ENCODE measurements around the gene DBNDD1.

The DBNDD1 gene

DNA sequence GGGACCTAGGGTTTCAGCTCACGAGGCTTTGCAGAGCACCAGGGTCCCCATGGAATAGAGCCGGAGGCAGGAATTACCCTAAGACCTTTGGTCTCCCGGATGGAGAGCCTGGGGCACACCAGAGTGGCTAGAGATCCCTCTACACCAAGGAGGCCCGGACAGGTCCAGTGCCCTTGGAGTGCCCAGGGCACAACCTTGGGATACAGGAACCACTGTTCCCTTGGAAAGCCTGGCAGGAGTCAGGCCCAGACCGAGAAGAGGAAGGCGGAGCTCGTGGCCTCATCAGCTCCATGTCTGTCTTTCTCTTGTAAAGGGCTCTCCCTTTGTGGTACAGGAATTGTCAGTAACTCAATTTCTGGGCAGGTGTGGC lies 3.8 kb upstream of the DBNDD1 start:
- Histone ChIP-seq H3K4me3 (ENCODE audit: severe bottlenecking) (peak overlapping the region; percentile 56), H3K27ac (ENCODE audit: poor library complexity, severe bottlenecking) (peak overlapping the region; percentile 61), H3K4me1 (ENCODE audit: insufficient read depth, poor library complexity, severe bottlenecking) (peaks cover 19% of the 10 kb centered on the region), H3K27me3 (ENCODE audit: insufficient read depth, poor library complexity, severe bottlenecking) (no peaks in the 10 kb centered on the region), H3K36me3 (ENCODE audit: low read depth) (no peaks in the 10 kb centered on the region), H3K9me3 (ENCODE audit: severe bottlenecking) (no peaks in the 10 kb centered on the region)
- peak; percentile 10; the same call in 1 of the 3 replicates for ATAC-seq (ENCODE audit: low read depth)
- no peak for DNase-seq (ENCODE audit: low spot score)
- TF ChIP-seq, protein P1, sequence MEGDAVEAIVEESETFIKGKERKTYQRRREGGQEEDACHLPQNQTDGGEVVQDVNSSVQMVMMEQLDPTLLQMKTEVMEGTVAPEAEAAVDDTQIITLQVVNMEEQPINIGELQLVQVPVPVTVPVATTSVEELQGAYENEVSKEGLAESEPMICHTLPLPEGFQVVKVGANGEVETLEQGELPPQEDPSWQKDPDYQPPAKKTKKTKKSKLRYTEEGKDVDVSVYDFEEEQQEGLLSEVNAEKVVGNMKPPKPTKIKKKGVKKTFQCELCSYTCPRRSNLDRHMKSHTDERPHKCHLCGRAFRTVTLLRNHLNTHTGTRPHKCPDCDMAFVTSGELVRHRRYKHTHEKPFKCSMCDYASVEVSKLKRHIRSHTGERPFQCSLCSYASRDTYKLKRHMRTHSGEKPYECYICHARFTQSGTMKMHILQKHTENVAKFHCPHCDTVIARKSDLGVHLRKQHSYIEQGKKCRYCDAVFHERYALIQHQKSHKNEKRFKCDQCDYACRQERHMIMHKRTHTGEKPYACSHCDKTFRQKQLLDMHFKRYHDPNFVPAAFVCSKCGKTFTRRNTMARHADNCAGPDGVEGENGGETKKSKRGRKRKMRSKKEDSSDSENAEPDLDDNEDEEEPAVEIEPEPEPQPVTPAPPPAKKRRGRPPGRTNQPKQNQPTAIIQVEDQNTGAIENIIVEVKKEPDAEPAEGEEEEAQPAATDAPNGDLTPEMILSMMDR (IDR thresholded peaks at IDR 0.05; ENCODE audit: poor library complexity, severe bottlenecking), result no peak

DNA sequence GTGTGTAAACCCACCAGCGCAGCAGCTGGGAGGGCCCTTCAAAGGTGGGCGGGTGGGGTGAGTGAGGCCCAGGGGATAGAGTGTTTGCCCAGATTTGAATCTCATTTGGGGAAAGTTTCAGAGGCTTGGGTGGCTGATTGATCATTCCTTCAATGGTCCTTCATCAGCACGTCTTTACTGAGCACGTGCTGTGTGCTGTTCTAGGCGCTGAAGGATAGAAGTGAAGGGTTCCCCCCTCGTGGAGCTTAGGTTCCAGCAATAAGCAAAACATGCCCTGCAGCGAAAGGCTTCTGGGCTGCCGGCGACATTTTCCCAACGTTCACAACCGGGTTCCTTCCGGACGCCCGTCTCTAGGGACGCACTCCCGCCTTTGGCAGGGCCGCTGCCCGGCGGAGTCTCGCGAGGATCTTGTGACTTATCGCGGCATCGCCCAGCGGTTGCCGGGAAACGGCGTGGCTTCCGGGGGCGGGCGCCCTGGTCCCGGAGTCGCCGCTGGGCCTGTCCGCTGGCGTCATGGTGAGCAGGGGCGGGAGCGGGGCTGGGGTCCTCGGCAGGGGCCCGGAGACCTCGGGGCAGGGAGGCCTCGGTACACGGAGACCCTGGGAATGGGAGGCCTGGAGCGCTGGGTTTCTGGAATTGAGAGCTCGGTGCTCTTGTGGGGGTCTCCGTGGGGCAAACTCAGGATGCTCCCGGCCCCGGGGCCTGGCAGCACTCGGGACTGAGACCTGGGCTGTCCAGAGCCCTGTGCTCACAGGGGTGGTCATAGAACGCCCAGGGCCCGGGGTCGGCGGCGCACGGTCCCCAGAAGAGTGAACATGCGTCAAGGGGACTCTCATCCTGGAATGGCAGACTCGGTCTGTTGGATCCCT lies 3.2 kb upstream of the DBNDD1 start:
- Histone ChIP-seq H3K4me1 (ENCODE audit: insufficient read depth, poor library complexity, severe bottlenecking) (peaks cover 19% of the 10 kb centered on the region), H3K4me3 (ENCODE audit: severe bottlenecking) (peak overlapping the region; percentile 56), H3K36me3 (ENCODE audit: low read depth) (no peaks in the 10 kb centered on the region), H3K27ac (ENCODE audit: poor library complexity, severe bottlenecking) (peak overlapping the region; percentile 61), H3K27me3 (ENCODE audit: insufficient read depth, poor library complexity, severe bottlenecking) (no peaks in the 10 kb centered on the region), H3K9me3 (ENCODE audit: severe bottlenecking) (no peaks in the 10 kb centered on the region)
- peak; percentile 77 for ATAC-seq (ENCODE audit: low read depth)
- peak; percentile 92 for DNase-seq (ENCODE audit: low spot score)
- TF ChIP-seq, protein P1 (IDR thresholded peaks at IDR 0.05; ENCODE audit: poor library complexity, severe bottlenecking), result no peak

DNA sequence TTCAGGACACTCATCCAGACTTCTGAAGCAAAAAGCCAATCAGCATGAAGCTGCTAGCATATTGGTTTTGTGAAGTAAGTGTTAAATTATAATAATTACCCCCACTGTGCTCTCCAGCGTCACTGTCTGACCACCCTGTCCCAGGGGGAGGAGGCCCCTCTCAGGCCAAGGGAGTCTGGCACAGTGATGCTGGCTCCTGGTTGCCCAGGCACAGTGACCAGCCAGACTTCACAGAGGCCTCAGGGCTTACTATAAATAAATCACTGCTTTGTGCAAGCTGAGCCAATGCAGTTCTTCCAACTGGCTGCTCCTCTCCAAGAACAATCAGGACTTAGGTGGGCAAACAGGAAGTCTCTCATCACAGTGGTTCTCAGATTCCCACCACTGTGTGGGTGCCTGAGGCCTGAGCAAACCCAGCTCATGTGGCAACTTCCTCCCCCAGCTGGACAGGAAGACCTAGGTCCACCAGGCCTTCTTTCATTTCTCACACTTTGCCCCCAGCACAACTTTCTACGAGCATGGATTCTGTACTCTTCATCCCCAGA lies 1.7 kb upstream of the DBNDD1 start:
- Histone ChIP-seq H3K27ac (ENCODE audit: poor library complexity, severe bottlenecking) (peak overlapping the region; percentile 61), H3K4me1 (ENCODE audit: insufficient read depth, poor library complexity, severe bottlenecking) (peaks cover 19% of the 10 kb centered on the region)

DNA sequence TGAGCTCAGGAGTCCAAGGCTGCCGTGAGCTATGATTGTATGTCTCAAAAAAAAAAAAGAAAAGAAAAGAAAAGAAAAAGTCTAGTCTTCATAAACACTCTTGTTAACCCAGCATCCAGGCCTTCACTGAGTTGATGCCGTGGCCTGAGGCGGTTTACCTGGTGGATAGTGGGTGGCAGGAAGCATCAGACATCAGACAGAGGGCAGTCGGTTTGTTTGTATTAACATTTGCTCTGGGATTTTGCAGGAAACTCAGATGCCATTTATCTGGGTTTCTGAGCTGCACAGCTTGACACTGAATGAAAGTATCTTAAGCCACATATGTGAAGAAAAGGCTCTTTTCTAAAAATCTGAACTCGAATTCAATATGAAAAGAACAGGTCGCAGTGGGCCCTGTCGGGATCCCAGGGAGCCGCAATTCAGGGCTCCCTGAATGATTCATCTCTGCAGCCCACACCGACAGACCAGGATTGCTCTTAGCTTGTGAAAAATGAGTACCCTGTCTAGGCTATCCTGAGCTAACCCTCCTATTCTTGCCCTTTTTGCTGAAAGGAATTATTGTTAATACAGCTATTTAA lies 1.1 kb upstream of the DBNDD1 start:
- Histone ChIP-seq H3K4me3 (ENCODE audit: severe bottlenecking) (peak overlapping the region; percentile 87), H3K4me1 (ENCODE audit: insufficient read depth, poor library complexity, severe bottlenecking) (peaks cover 19% of the 10 kb centered on the region), H3K36me3 (ENCODE audit: low read depth) (no peaks in the 10 kb centered on the region), H3K27ac (ENCODE audit: poor library complexity, severe bottlenecking) (peak overlapping the region; percentile 61), H3K9me3 (ENCODE audit: severe bottlenecking) (no peaks in the 10 kb centered on the region), H3K27me3 (ENCODE audit: insufficient read depth, poor library complexity, severe bottlenecking) (no peaks in the 10 kb centered on the region)
- DNase-seq (ENCODE audit: low spot score) (no peak), ATAC-seq (ENCODE audit: low read depth) (peak; percentile 4; the same call in 2 of the 3 replicates)
- TF ChIP-seq, protein P1 (IDR thresholded peaks at IDR 0.05; ENCODE audit: poor library complexity, severe bottlenecking), result no peak

More for the DNA sequence above, 1.7 kb upstream of the DBNDD1 start:
- no peaks in the 10 kb centered on the region for H3K9me3 ChIP-seq (ENCODE audit: severe bottlenecking)
- TF ChIP-seq, protein P1 (IDR thresholded peaks at IDR 0.05; ENCODE audit: poor library complexity, severe bottlenecking), result no peak
- H3K36me3 ChIP-seq (ENCODE audit: low read depth), result no peaks in the 10 kb centered on the region
- H3K4me3 ChIP-seq (ENCODE audit: severe bottlenecking), result no peak overlapping the region
- no peak for DNase-seq (ENCODE audit: low spot score)
- H3K27me3 ChIP-seq (ENCODE audit: insufficient read depth, poor library complexity, severe bottlenecking), result no peaks in the 10 kb centered on the region
- ATAC-seq (ENCODE audit: low read depth), result no peak

All from RWPE2 (cell line).